GM12865 (cell line): ENCODE data around the gene NFKBIE.

Source experiments
- DNase-seq: peaks from one replicate; pipeline ENCODE4 v3.0.0; 2010; ENCODE audit warnings: low read depth
- H3K4me3 ChIP-seq: 2 replicates; pipeline ENCODE4 v1.5.1; 2011; ENCODE audit warnings: mild to moderate bottlenecking, low read depth, low read length, control low read depth
- CTCF ChIP-seq: IDR thresholded peaks from 2 replicates; pipeline ENCODE4 v1.5.1; 2011; ENCODE audit warnings: low read length, control low read depth, low read depth, inconsistent platforms; ENCODE audit not compliant: insufficient read depth; ENCODE audit errors: missing control alignments

The NFKBIE gene

GRCh38 chr6:44220913-44221290 is 44.4 kb downstream of the NFKBIE start:
- TF ChIP-seq CTCF, result no peak
- H3K4me3 ChIP-seq, result no peak overlapping the region
- no peak for DNase-seq

GRCh38 chr6:44219815-44220784 is 45.3 kb downstream of the NFKBIE start:
- peak overlapping the region; percentile 73 for H3K4me3 ChIP-seq
- peak; percentile 1 for TF ChIP-seq CTCF
- DNase-seq, result no peak

GRCh38 chr6:44219053-44219814 is 46.1 kb downstream of the NFKBIE start:
- DNase-seq, result peak; percentile 86

GRCh38 chr6:44217332-44218143 is 47.8 kb downstream of the NFKBIE start:
- no peak overlapping the region for H3K4me3 ChIP-seq
- TF ChIP-seq CTCF, result no peak
- DNase-seq, result no peak

More at GRCh38 chr6:44219053-44219814, 46.1 kb downstream of the NFKBIE start:
- H3K4me3 ChIP-seq, result peak overlapping the region; percentile 73
- no peak for TF ChIP-seq CTCF

- no peak for DNase-seq
- H3K4me3 ChIP-seq, result no peak within 1 kb of the TSS
- no peak for TF ChIP-seq CTCF
Observed at GRCh38 chr6:44216677-44217331, 48.5 kb downstream of the NFKBIE start, which contains the start of gene MYMX. MYMX (plus strand) TSS chr6:44216926; CDS start chr6:44217472, 546 bp downstream.

GRCh38 chr6:44214307-44214706 is 51.0 kb downstream of the NFKBIE start:
- no peak overlapping the region for H3K4me3 ChIP-seq
- no peak for TF ChIP-seq CTCF
- no peak for DNase-seq
